ENCODE measurements around the gene LBX1. TPM values are rescaled to one million over a fixed set of nuclear protein-coding genes. Genes with fewer than 3 reads are reported as not detected.

Gene LBX1
- total and polyA plus RNA-seq, 7 experiments from 2014 or later: not detected

GRCh38 chr10:101267290-101267680, 38.0 kb upstream of the LBX1 start:
- H3K36me3 Mint-ChIP-seq: no peaks in the 10 kb centered on the region
- no peak overlapping the region for H3K4me3 Mint-ChIP-seq
- Histone ChIP-seq H3K4me1 (ENCODE audit: control insufficient read depth in 2 of 2, insufficient read depth in 2 of 2, low read length in 2 of 2) (no peaks in the 10 kb centered on the region), H3K27ac (ENCODE audit: low read depth, low read length) (no peak overlapping the region), H3K36me3 (ENCODE audit: control insufficient read depth in 2 of 3, insufficient read depth in 3 of 3, low read length in 3 of 3) (no peaks in the 10 kb centered on the region), H3K27me3 (ENCODE audit: control insufficient read depth in 2 of 2, insufficient read depth in 2 of 2, low read length in 2 of 2) (no peaks in the 10 kb centered on the region), H3K4me3 (ENCODE audit: low read length) (no peak overlapping the region), H3K9me3 (ENCODE audit: control insufficient read depth in 2 of 3, low read length in 3 of 3) (no peaks in the 10 kb centered on the region)
- POLR2A ChIA-PET: no interaction called here
- H3K9me3 Mint-ChIP-seq: peaks cover 0 to 2% (median 0%) of the 10 kb centered on the region in 11 donors
- no peak overlapping the region for H3K27ac Mint-ChIP-seq
- peaks cover 10 to 48% (median 39%) of the 10 kb centered on the region in 5 donors for H3K27me3 Mint-ChIP-seq
- ATAC-seq (no peak), DNase-seq (no peak)
- peaks cover 0 to 4% (median under 1%) of the 10 kb centered on the region in 7 donors for H3K4me1 Mint-ChIP-seq
- CTCF ChIA-PET: no interaction called here
- intact Hi-C loops (cut with micrococcal nuclease): no loop called here

GRCh38 chr10:101266381-101267289, 37.4 kb upstream of the LBX1 start:
- Mint-ChIP-seq H3K27me3 (peaks cover 9 to 48% (median 40%) of the 10 kb centered on the region in 5 donors), H3K9me3 (peaks cover 0 to 2% (median 0%) of the 10 kb centered on the region in 11 donors), H3K4me1 (no peaks in the 10 kb centered on the region), H3K27ac (no peak overlapping the region), H3K36me3 (no peaks in the 10 kb centered on the region), H3K4me3 (no peak overlapping the region)
- POLR2A ChIA-PET: no interaction called here
- no peak for ATAC-seq
- H3K4me1 ChIP-seq (ENCODE audit: control insufficient read depth in 2 of 2, insufficient read depth in 2 of 2, low read length in 2 of 2): no peaks in the 10 kb centered on the region
- DNase-seq: no peak
- intact Hi-C loops (cut with micrococcal nuclease): no loop called here
- no peak overlapping the region for H3K4me3 ChIP-seq (ENCODE audit: low read length)
- H3K9me3 ChIP-seq (ENCODE audit: control insufficient read depth in 2 of 3, low read length in 3 of 3): no peaks in the 10 kb centered on the region
- no peak overlapping the region for H3K27ac ChIP-seq (ENCODE audit: low read depth, low read length)
- H3K27me3 ChIP-seq (ENCODE audit: control insufficient read depth in 2 of 2, insufficient read depth in 2 of 2, low read length in 2 of 2): peaks cover 0 to 4% of the 10 kb centered on the region in 2 donors
- CTCF ChIA-PET: no interaction called here
- no peaks in the 10 kb centered on the region for H3K36me3 ChIP-seq (ENCODE audit: control insufficient read depth in 2 of 3, insufficient read depth in 3 of 3, low read length in 3 of 3)

GRCh38 chr10:101263150-101263752, 34.0 kb upstream of the LBX1 start:
- H3K9me3 Mint-ChIP-seq: peaks cover 0 to 4% (median under 1%) of the 10 kb centered on the region in 11 donors
- peaks cover 0 to under 1% (median 0%) of the 10 kb centered on the region in 5 donors for H3K36me3 Mint-ChIP-seq
- no peaks in the 10 kb centered on the region for H3K9me3 ChIP-seq (ENCODE audit: control insufficient read depth in 2 of 3, low read length in 3 of 3)
- H3K4me1 ChIP-seq (ENCODE audit: control insufficient read depth in 2 of 2, insufficient read depth in 2 of 2, low read length in 2 of 2): no peaks in the 10 kb centered on the region
- intact Hi-C loops (cut with micrococcal nuclease): no loop called here
- no peak overlapping the region for H3K4me3 ChIP-seq (ENCODE audit: low read length)
- no peak overlapping the region for H3K27ac ChIP-seq (ENCODE audit: low read depth, low read length)
- no peak overlapping the region for H3K27ac Mint-ChIP-seq
- POLR2A ChIA-PET: no interaction called here
- H3K4me3 Mint-ChIP-seq: no peak overlapping the region
- peaks cover 24 to 54% (median 42%) of the 10 kb centered on the region in 5 donors for H3K27me3 Mint-ChIP-seq
- H3K36me3 ChIP-seq (ENCODE audit: control insufficient read depth in 2 of 3, insufficient read depth in 3 of 3, low read length in 3 of 3): no peaks in the 10 kb centered on the region
- ATAC-seq: no peak
- H3K27me3 ChIP-seq (ENCODE audit: control insufficient read depth in 2 of 2, insufficient read depth in 2 of 2, low read length in 2 of 2): peaks cover 0 to 8% of the 10 kb centered on the region in 2 donors
- no peak for DNase-seq
- CTCF ChIA-PET: no interaction called here
- H3K4me1 Mint-ChIP-seq: no peaks in the 10 kb centered on the region

GRCh38 chr10:101262147-101262546, 32.9 kb upstream of the LBX1 start:
- ChIA-PET POLR2A (no interaction called here), CTCF (no interaction called here)
- Histone ChIP-seq H3K36me3 (ENCODE audit: control insufficient read depth in 2 of 3, insufficient read depth in 3 of 3, low read length in 3 of 3) (no peaks in the 10 kb centered on the region), H3K4me3 (ENCODE audit: low read length) (no peak overlapping the region), H3K27ac (ENCODE audit: low read depth, low read length) (no peak overlapping the region), H3K9me3 (ENCODE audit: control insufficient read depth in 2 of 3, low read length in 3 of 3) (no peaks in the 10 kb centered on the region), H3K27me3 (ENCODE audit: control insufficient read depth in 2 of 2, insufficient read depth in 2 of 2, low read length in 2 of 2) (peaks cover 0 to 8% of the 10 kb centered on the region in 2 donors), H3K4me1 (ENCODE audit: control insufficient read depth in 2 of 2, insufficient read depth in 2 of 2, low read length in 2 of 2) (no peaks in the 10 kb centered on the region)
- intact Hi-C loops (cut with micrococcal nuclease): no loop called here
- ATAC-seq: no peak
- Mint-ChIP-seq H3K4me1 (no peaks in the 10 kb centered on the region), H3K27me3 (peaks cover 30 to 60% (median 44%) of the 10 kb centered on the region in 5 donors), H3K9me3 (peaks cover 0 to 8% (median 4%) of the 10 kb centered on the region in 11 donors), H3K36me3 (peaks cover 0 to 5% (median 0%) of the 10 kb centered on the region in 5 donors), H3K4me3 (no peak overlapping the region), H3K27ac (no peak overlapping the region)
- DNase-seq: no peak

GRCh38 chr10:101261702-101262101, 32.4 kb upstream of the LBX1 start:
- DNase-seq: no peak
- H3K27me3 ChIP-seq (ENCODE audit: control insufficient read depth in 2 of 2, insufficient read depth in 2 of 2, low read length in 2 of 2): peaks cover 0 to 8% of the 10 kb centered on the region in 2 donors
- intact Hi-C loops (cut with micrococcal nuclease): no loop called here
- peaks cover 0 to 8% (median 4%) of the 10 kb centered on the region in 11 donors for H3K9me3 Mint-ChIP-seq
- ChIA-PET CTCF (no interaction called here), POLR2A (no interaction called here)
- H3K36me3 Mint-ChIP-seq: peaks cover 0 to 5% (median 0%) of the 10 kb centered on the region in 5 donors
- no peaks in the 10 kb centered on the region for H3K4me1 Mint-ChIP-seq
- no peak overlapping the region for H3K27ac ChIP-seq (ENCODE audit: low read depth, low read length)
- ATAC-seq: no peak
- no peak overlapping the region for H3K4me3 Mint-ChIP-seq
- no peak overlapping the region for H3K4me3 ChIP-seq (ENCODE audit: low read length)
- H3K27me3 Mint-ChIP-seq: peaks cover 30 to 60% (median 44%) of the 10 kb centered on the region in 5 donors
- H3K36me3 ChIP-seq (ENCODE audit: control insufficient read depth in 2 of 3, insufficient read depth in 3 of 3, low read length in 3 of 3): no peaks in the 10 kb centered on the region
- no peaks in the 10 kb centered on the region for H3K4me1 ChIP-seq (ENCODE audit: control insufficient read depth in 2 of 2, insufficient read depth in 2 of 2, low read length in 2 of 2)
- no peaks in the 10 kb centered on the region for H3K9me3 ChIP-seq (ENCODE audit: control insufficient read depth in 2 of 3, low read length in 3 of 3)
- H3K27ac Mint-ChIP-seq: no peak overlapping the region

GRCh38 chr10:101260764-101261481, 31.7 kb upstream of the LBX1 start:
- Mint-ChIP-seq H3K9me3 (peaks cover 0 to 8% (median 4%) of the 10 kb centered on the region in 11 donors), H3K4me3 (no peak overlapping the region), H3K36me3 (peaks cover 0 to 5% (median 0%) of the 10 kb centered on the region in 5 donors), H3K4me1 (no peaks in the 10 kb centered on the region), H3K27me3 (peaks cover 30 to 60% (median 47%) of the 10 kb centered on the region in 5 donors), H3K27ac (no peak overlapping the region)
- Histone ChIP-seq H3K27me3 (ENCODE audit: control insufficient read depth in 2 of 2, insufficient read depth in 2 of 2, low read length in 2 of 2) (peaks cover 0 to 8% of the 10 kb centered on the region in 2 donors), H3K9me3 (ENCODE audit: control insufficient read depth in 2 of 3, low read length in 3 of 3) (no peaks in the 10 kb centered on the region), H3K4me1 (ENCODE audit: control insufficient read depth in 2 of 2, insufficient read depth in 2 of 2, low read length in 2 of 2) (no peaks in the 10 kb centered on the region), H3K27ac (ENCODE audit: low read depth, low read length) (no peak overlapping the region), H3K36me3 (ENCODE audit: control insufficient read depth in 2 of 3, insufficient read depth in 3 of 3, low read length in 3 of 3) (no peaks in the 10 kb centered on the region), H3K4me3 (ENCODE audit: low read length) (no peak overlapping the region)
- DNase-seq (no peak), ATAC-seq (no peak)
- POLR2A ChIA-PET: no interaction called here
- CTCF ChIA-PET: no interaction called here
- intact Hi-C loops (cut with micrococcal nuclease): no loop called here

All from naive thymus-derived CD4-positive, alpha-beta T cell (primary cell).